Nephron (organoid): ENCODE measurements around the gene PARD3.

Experiments used
- H3K27ac Mint-ChIP-seq, 3 experiments: 2 replicates each; pipeline ENCODE4 v1.8.0; 2020; ENCODE audit warnings: mixed read lengths in 3 of 3, mild to moderate bottlenecking in 2 of 3, moderate library complexity in 1 of 3
- H3K27me3 Mint-ChIP-seq: 2 replicates; pipeline ENCODE4 v1.8.0; 2021; ENCODE audit warnings: low read depth, mild to moderate bottlenecking, moderate library complexity, mixed read lengths
- H3K36me3 Mint-ChIP-seq: 2 replicates; pipeline ENCODE4 v1.8.0; 2020; ENCODE audit warnings: low read depth, mixed read lengths
- H3K4me1 Mint-ChIP-seq: 2 replicates; pipeline ENCODE4 v1.8.0; 2020; ENCODE audit warnings: mixed read lengths
- H3K4me3 Mint-ChIP-seq, 3 experiments: 2 replicates each; pipeline ENCODE4 v1.8.0; 2020; ENCODE audit warnings: mild to moderate bottlenecking in 3 of 3, mixed read lengths in 3 of 3, moderate library complexity in 2 of 3
- H3K9me3 Mint-ChIP-seq: 2 replicates; pipeline ENCODE4 v1.8.0; 2020; ENCODE audit warnings: mixed read lengths
- TF ChIP-seq, protein P1 (sequence below), 3 experiments: fragments of 200-600 bp; sonication (generic); IDR thresholded peaks; one replicate each; pipeline ENCODE4 v1.5.0; 2021; ENCODE audit warnings: antibody characterized with exemption in 3 of 3; ENCODE audit not compliant: unreplicated experiment in 3 of 3

PARD3 gene

DNA sequence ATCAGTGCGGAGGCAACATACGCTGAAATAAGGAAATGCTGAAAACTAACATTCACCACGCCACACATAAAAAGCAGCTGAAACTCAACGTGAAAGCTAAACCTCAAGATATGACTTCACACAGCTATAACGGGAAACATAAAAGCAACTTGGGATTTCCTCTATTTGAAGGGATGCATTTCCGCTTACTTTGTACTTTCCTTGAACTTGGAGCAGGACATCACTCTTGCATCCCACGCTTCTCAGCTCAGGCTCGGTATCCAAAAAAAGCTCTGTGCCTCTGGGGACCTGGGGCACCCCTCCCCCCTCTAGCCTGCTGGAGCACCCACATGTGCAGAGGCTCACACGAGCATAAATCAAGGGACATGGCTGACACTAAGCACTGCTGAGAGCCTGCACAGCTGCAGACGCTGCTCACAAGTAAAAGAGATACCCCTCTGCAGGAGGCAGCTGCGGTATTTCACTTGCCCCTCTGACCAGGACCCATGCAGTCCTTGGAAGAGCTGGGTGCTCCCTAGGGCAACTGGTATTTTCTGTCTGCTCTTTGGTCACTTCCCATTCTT lies 34.2 kb downstream of the PARD3 start:
- Mint-ChIP-seq H3K9me3 (no peaks in the 10 kb centered on the region), H3K27ac (peak overlapping the region; percentile 89 to 99 (median 98)), H3K4me3 (peak overlapping the region; percentile 68 to 73 (median 71)), H3K27me3 (no peaks in the 10 kb centered on the region), H3K36me3 (peaks cover 3% of the 10 kb centered on the region), H3K4me1 (peaks cover 67% of the 10 kb centered on the region)
- TF ChIP-seq, protein P1, sequence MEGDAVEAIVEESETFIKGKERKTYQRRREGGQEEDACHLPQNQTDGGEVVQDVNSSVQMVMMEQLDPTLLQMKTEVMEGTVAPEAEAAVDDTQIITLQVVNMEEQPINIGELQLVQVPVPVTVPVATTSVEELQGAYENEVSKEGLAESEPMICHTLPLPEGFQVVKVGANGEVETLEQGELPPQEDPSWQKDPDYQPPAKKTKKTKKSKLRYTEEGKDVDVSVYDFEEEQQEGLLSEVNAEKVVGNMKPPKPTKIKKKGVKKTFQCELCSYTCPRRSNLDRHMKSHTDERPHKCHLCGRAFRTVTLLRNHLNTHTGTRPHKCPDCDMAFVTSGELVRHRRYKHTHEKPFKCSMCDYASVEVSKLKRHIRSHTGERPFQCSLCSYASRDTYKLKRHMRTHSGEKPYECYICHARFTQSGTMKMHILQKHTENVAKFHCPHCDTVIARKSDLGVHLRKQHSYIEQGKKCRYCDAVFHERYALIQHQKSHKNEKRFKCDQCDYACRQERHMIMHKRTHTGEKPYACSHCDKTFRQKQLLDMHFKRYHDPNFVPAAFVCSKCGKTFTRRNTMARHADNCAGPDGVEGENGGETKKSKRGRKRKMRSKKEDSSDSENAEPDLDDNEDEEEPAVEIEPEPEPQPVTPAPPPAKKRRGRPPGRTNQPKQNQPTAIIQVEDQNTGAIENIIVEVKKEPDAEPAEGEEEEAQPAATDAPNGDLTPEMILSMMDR (IDR thresholded peaks at IDR 0.05; ENCODE audit: unreplicated experiment in 3 of 3), result no peak

DNA sequence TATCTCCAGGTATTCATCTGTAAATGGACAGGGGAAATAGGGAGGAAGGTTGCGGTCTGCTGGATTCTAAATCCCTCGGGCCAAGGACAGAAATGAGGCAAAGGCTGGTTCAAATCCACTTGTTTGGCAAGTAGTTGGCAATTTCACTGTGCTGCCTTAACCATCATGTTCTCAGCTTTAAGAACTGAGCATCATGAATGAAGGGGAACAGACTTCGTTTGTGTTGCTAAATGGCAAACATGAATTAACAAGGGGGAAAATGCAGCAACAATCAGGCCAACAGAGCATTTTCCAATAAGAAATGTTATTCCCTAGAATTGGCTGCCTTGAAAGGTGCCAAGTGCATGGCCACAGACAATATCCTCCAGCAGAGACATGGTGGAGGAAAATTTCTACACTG lies 36.9 kb downstream of the PARD3 start:
- Mint-ChIP-seq H3K9me3 (no peaks in the 10 kb centered on the region), H3K27ac (peak overlapping the region in 2 of 3 experiments; percentile 42 to 72), H3K4me3 (no peak overlapping the region), H3K36me3 (peaks cover 3% of the 10 kb centered on the region), H3K27me3 (no peaks in the 10 kb centered on the region), H3K4me1 (peaks cover 79% of the 10 kb centered on the region)
- TF ChIP-seq, protein P1 (IDR thresholded peaks at IDR 0.05; ENCODE audit: unreplicated experiment in 3 of 3), result no peak

DNA sequence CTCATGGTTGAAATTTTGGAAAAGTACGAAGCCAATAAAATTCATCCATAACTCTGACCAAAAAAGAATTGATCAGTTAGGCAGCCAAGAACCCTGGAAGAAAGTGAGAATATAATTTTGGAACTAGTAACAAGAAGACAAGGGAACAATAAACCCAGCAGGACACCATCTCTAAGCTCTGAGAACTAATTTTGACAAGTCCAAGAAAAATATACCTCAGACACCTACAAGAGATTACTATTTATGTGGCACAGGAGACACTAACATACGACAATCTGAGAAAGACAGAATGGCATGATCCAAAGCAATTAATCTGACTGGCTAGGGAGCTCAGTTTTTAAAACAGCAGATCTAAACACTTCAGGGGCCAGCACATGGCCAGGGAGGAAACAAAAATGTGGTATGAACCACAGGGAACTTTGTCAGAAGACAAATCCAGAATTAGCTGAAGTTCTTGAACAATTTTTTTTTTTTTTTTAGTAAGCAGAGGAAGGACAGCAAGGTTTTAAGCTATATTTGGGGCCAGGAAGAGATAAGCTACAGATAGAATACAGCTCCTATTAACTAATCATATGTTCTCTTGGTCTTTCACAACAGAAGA lies 38.9 kb downstream of the PARD3 start:
- Mint-ChIP-seq H3K36me3 (peaks cover 3% of the 10 kb centered on the region), H3K27ac (peak overlapping the region; percentile 62 to 86 (median 64)), H3K4me3 (no peak overlapping the region), H3K4me1 (peaks cover 73% of the 10 kb centered on the region), H3K9me3 (no peaks in the 10 kb centered on the region), H3K27me3 (no peaks in the 10 kb centered on the region)
- TF ChIP-seq, protein P1 (IDR thresholded peaks at IDR 0.05; ENCODE audit: unreplicated experiment in 3 of 3), result no peak

DNA sequence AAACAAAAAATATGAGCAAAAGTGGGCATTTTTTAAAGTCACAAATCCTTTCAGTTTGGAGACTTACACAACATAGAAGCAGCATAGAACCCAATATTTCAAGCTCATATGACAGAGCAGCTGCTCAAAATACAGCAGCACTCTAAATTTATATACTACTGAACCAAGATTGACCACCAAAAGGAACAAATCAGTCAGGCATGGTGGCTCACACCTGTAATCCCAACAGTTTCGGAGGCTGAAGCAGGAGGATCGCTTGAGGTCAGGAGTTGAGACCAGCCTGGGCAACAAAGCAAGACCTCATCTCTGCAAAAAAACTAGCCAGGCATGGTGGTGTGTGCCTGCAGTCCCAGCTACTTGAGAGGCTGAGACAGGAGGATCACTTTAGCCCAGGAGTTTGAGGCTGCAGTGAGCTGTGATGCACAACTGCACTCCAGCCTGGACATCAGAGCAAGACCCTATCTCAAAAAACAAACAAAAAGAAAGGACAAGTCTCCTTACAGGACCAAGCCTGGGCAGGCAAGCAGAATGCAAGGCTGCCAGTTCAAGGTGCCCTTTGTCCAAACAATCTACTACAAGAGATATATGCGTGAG lies 40.0 kb downstream of the PARD3 start:
- Mint-ChIP-seq H3K27me3 (no peaks in the 10 kb centered on the region), H3K27ac (peak overlapping the region in 2 of 3 experiments; percentile 19 to 36), H3K4me3 (no peak overlapping the region), H3K36me3 (peaks cover 3% of the 10 kb centered on the region), H3K9me3 (no peaks in the 10 kb centered on the region), H3K4me1 (peaks cover 71% of the 10 kb centered on the region)
- TF ChIP-seq, protein P1 (IDR thresholded peaks at IDR 0.05; ENCODE audit: unreplicated experiment in 3 of 3), result no peak

DNA sequence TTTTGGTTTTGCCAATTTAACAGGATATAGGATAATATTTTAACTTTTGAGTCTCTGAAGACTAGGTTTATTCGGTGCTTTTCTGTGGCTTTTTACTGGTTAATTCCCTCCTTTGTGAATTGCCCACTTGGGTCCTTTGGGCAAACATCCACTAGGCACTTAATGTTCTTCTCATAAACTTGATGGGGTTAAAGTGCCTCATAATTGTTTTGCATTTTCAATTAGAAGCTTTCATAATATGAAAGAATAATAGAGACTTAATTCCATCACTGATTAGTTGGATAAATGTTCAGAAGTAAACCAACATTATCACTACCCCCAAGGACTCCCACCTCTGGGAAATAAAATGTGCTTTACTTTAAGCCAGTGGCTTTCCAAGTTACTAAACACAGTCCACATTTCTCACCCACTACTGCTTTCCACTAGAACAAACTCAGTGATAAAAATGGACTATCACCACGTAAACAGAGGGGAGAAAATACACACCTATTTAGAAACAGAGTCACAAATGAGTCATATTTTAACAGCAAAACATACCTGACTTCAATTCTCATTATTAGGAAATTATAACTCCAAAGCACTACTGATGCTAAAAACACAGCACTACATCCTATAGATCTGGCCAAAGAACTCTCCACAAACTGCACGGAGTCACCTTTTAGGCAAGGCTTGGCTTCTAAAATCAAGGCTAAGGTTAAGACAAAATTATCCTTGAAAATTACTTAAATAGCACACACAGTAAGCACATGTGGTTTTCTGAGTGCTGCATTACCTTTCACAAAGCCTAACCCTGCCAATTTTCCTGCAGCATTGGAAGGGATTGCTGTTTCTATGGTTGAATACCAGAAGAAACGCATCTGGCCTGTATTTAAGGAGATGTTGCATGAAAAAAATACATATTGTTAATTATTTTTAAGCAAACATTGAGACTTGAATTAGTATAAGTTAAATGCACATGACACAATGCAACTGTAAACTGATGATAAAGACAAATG lies 41.2 kb downstream of the PARD3 start:
- TF ChIP-seq, protein P1 (IDR thresholded peaks at IDR 0.05; ENCODE audit: unreplicated experiment in 3 of 3), result no peak
- H3K27ac Mint-ChIP-seq, result peak overlapping the region; percentile 10 to 49 (median 29)
- H3K4me1 Mint-ChIP-seq, result peaks cover 74% of the 10 kb centered on the region
- H3K36me3 Mint-ChIP-seq, result peaks cover 9% of the 10 kb centered on the region
- H3K4me3 Mint-ChIP-seq, result no peak overlapping the region
- no peaks in the 10 kb centered on the region for H3K9me3 Mint-ChIP-seq
- H3K27me3 Mint-ChIP-seq, result no peaks in the 10 kb centered on the region
